Adrenal gland (tissue), 12 donors: ENCODE measurements around the gene PRRC2B. TPM values are rescaled to one million over a fixed set of nuclear protein-coding genes. Genes with fewer than 3 reads are reported as not detected.

Experiments
- DNase-seq, 7 donors: peaks; one replicate each; pipeline ENCODE4 v3.0.0-alpha.2; 2019 to 2020
- H3K27ac ChIP-seq, 5 donors: fragments of 200-600 bp; sonication (generic) in 4 of 5; 1 replicate in 3 of 5; 2 replicates in 2 of 5; pipeline versions ENCODE4 v1.5.1 to v1.8.0; 2016 to 2020; ENCODE audit warnings: mild to moderate bottlenecking in 1 of 5
- H3K27me3 ChIP-seq: fragments of 200-600 bp; 2 replicates; pipeline ENCODE4 v1.8.0; 2021
- H3K36me3 ChIP-seq, 2 donors: fragments of 200-600 bp; replicated peaks in 1 of 2; 1 replicate in 1 of 2; 2 replicates in 1 of 2; pipeline versions ENCODE4 v1.5.1 to v1.8.0; 2018 to 2022
- H3K4me1 ChIP-seq, 2 donors: fragments of 200-600 bp; replicated peaks in 1 of 2; 1 replicate in 1 of 2; 2 replicates in 1 of 2; pipeline versions ENCODE4 v1.5.1 to v1.8.0; 2018 to 2021
- H3K4me3 ChIP-seq, 4 donors: fragments of 200-600 bp; sonication (generic) in 3 of 4; one replicate each; pipeline ENCODE4 v1.5.1; 2016 to 2018
- H3K9me3 ChIP-seq, 3 donors: fragments of 200-600 bp; sonication (generic) in 1 of 3; replicated peaks in 1 of 3; 1 replicate in 2 of 3; 2 replicates in 1 of 3; pipeline versions ENCODE4 v1.5.1 to v1.8.0; 2016 to 2021
- POLR2A ChIP-seq, 2 donors: fragments of 450-650 bp; IDR thresholded peaks; one replicate each; pipeline ENCODE4 v1.6.1; 2017; ENCODE audit warnings: antibody characterized with exemption in 2 of 2, mild to moderate bottlenecking in 2 of 2, moderate library complexity in 1 of 2
- WGBS, 4 donors: extraction: QIAGEN DNeasy Blood & Tissue Kit in 2 of 4; methylation state at CpG; one replicate each; pipeline versions ENCODE4 v1.1.5 to v1.1.7; 2013 to 2017; 5-methylcytosine and 5-hydroxymethylcytosine counted together
- intact Hi-C, 2 donors: fragments of 100-400 bp; cut with DNase I; formaldehyde crosslinking; loops; one replicate each; pipeline versions ENCODE4 v1.14.1 to v1.15.0; 2022 to 2023
- polyA plus RNA-seq, 3 donors: library from polyadenylated mRNA; stranded (reverse); fragments of 200-250 nt in 2 of 3; fragments of 350-450 nt in 1 of 3; fragmentation: Illumina TruSeq in 1 of 3; extraction: RNeasy Lipid Tissue Mini Kit (QIAGEN cat#74804) in 1 of 3; gene quantifications; one replicate each; pipeline ENCODE4 v1.2.3, GENCODE V29; 2013 to 2014
- total RNA-seq, 9 donors: library from RNA; depleted of rRNA in 4 of 9; stranded (reverse); fragments of >200 nt in 4 of 9; fragments of 120-200 nt in 1 of 9; fragmentation: NEBNext Ultra II Directional in 1 of 9; extraction: Animal tissue kit (Norgen Biotek cat#: 25700) in 1 of 9; gene quantifications; one replicate each; pipeline versions ENCODE4 v1.1.0 to v1.2.4, GENCODE V29; 2013 to 2023
- TF ChIP-seq, protein P1 (sequence below), 6 experiments: fragments of 450-650 bp in 4 of 6; fragments of 200-600 bp in 2 of 6; sonication (generic) in 1 of 6; IDR thresholded peaks; 1 replicate in 5 of 6; 2 replicates in 1 of 6; pipeline versions ENCODE4 v1.5.1 to v1.8.0; 2016 to 2021; ENCODE audit warnings: antibody characterized with exemption in 6 of 6, mild to moderate bottlenecking in 2 of 6, moderate library complexity in 1 of 6
- donor health status: healthy with polysubstance abuse.
- donor health status: Bipolar disorder and iron deficiency.
- donor health status: DM: yes; HTN: yes; CAD: no.
- donor health status: DM: no; HTN: no; CAD: no.
- donor health status: DM: no; HTN: no; CAD: no.
- donor health status: DM: yes; HTN: yes; CAD: no.

The PRRC2B gene
- total and polyA plus RNA-seq, 12 donors = 42.3 to 255 (median 145) TPM

DNA sequence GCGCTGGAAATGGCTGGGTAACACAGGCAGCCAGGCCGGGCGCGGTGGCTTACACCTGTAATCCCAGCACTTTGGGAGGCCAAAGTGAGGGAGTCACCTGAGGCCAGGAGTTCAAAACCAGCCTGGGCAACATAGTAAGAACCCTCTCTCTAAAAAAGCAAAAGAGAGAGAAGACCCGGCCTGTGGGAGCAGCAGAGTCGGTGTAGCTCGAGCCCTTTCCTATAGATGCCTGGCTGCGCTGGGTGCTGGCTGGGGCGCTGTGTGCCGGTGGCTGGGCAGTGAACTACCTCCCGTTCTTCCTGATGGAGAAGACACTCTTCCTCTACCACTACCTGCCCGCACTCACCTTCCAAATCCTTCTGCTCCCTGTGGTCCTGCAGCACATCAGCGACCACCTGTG, 127.9 kb downstream of the PRRC2B start:
- WGBS, 4 donors = 92 to 98% (median 97%) methylated on average over 8 to 13 of the region's 13 CpGs
- DNase-seq = no peak
- peaks cover 0 to 85% of the 10 kb centered on the region in 2 donors for H3K36me3 ChIP-seq
- intact Hi-C loops = no loop called here
- H3K4me1 ChIP-seq = no peaks in the 10 kb centered on the region
- no peak overlapping the region for H3K4me3 ChIP-seq
- no peak overlapping the region for H3K27ac ChIP-seq
- no peak for TF ChIP-seq POLR2A (IDR thresholded peaks at IDR 0.05)
- TF ChIP-seq, protein P1, sequence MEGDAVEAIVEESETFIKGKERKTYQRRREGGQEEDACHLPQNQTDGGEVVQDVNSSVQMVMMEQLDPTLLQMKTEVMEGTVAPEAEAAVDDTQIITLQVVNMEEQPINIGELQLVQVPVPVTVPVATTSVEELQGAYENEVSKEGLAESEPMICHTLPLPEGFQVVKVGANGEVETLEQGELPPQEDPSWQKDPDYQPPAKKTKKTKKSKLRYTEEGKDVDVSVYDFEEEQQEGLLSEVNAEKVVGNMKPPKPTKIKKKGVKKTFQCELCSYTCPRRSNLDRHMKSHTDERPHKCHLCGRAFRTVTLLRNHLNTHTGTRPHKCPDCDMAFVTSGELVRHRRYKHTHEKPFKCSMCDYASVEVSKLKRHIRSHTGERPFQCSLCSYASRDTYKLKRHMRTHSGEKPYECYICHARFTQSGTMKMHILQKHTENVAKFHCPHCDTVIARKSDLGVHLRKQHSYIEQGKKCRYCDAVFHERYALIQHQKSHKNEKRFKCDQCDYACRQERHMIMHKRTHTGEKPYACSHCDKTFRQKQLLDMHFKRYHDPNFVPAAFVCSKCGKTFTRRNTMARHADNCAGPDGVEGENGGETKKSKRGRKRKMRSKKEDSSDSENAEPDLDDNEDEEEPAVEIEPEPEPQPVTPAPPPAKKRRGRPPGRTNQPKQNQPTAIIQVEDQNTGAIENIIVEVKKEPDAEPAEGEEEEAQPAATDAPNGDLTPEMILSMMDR (IDR thresholded peaks at IDR 0.05) = no peak
- H3K9me3 ChIP-seq = no peaks in the 10 kb centered on the region
- H3K27me3 ChIP-seq = no peaks in the 10 kb centered on the region

DNA sequence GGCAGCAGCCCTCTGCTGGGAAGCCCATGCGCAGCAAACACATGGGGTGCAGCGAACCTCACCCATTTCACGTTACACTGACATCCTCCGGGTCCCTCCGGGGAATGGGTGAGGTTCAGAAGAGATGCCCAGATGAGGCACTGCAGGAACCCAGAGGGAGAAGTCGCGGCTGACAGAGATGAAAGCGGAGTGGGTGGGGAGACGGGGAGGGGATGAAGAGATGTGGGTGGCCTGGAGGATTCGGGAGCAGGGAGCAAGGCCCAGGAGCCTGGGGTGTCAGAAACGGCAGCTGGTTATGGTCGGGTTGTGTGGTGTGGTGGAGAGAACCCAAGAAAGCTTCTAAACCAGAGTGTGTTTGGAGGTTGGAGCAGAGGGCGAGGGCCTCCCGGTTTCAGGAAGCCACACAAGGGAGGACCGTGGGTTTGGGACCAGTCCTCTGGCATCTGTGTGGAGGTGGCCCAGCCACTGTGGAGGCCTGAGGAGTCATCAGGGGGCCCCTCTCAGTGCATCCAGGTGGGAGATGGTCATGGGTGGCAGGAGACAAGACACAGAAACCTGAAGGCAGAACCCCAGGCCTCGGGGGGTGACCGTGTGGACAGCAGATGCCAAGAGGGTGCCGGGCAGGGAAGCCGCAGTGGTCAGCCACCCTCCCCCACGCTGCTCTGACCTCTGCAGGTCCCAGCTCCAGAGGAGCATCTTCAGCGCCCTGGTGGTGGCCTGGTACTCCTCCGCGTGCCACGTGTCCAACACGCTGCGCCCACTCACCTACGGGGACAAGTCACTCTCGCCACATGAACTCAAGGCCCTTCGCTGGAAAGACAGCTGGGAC, 128.6 kb downstream of the PRRC2B start:
- Histone ChIP-seq H3K27me3 (no peaks in the 10 kb centered on the region), H3K36me3 (peaks cover 0 to 90% of the 10 kb centered on the region in 2 donors), H3K9me3 (no peaks in the 10 kb centered on the region), H3K4me3 (no peak overlapping the region), H3K4me1 (no peaks in the 10 kb centered on the region), H3K27ac (no peak overlapping the region)
- intact Hi-C loops = no loop called here
- TF ChIP-seq, protein P1 (IDR thresholded peaks at IDR 0.05) = no peak
- no peak for TF ChIP-seq POLR2A (IDR thresholded peaks at IDR 0.05)
- WGBS, 4 donors = 91 to 96% (median 94%) methylated on average over 27 to 29 of the region's 29 CpGs
- no peak for DNase-seq

GRCh38 chr9:131523086-131523388, 129.2 kb downstream of the PRRC2B start:
- H3K4me3 ChIP-seq = no peak overlapping the region
- 87 to 93% (median 90%) methylated on average over 9 of the region's 9 CpGs for WGBS, 4 donors
- TF ChIP-seq, protein P1 (IDR thresholded peaks at IDR 0.05) = no peak
- no peak for TF ChIP-seq POLR2A (IDR thresholded peaks at IDR 0.05)

GRCh38 chr9:131523451-131524435, 129.9 kb downstream of the PRRC2B start:
- intact Hi-C loops = no loop called here
- WGBS, 4 donors = 82 to 87% (median 86%) methylated on average over 13 to 29 of the region's 29 CpGs
- Histone ChIP-seq H3K4me3 (no peak overlapping the region), H3K9me3 (no peaks in the 10 kb centered on the region), H3K36me3 (peaks cover 0 to 96% of the 10 kb centered on the region in 2 donors), H3K27me3 (no peaks in the 10 kb centered on the region), H3K4me1 (no peaks in the 10 kb centered on the region), H3K27ac (no peak overlapping the region)
- no peak for TF ChIP-seq POLR2A (IDR thresholded peaks at IDR 0.05)
- TF ChIP-seq, protein P1 (IDR thresholded peaks at IDR 0.05) = no peak
- DNase-seq = no peak

More at GRCh38 chr9:131523086-131523388, 129.2 kb downstream of the PRRC2B start:
- no peaks in the 10 kb centered on the region for H3K9me3 ChIP-seq
- H3K36me3 ChIP-seq = peaks cover 0 to 95% of the 10 kb centered on the region in 2 donors
- intact Hi-C loops = no loop called here
- H3K27me3 ChIP-seq = no peaks in the 10 kb centered on the region
- DNase-seq = no peak
- H3K4me1 ChIP-seq = no peaks in the 10 kb centered on the region
- no peak overlapping the region for H3K27ac ChIP-seq
